MCF 10A (cell line): ENCODE measurements around the gene CENPV. TPM values are rescaled to one million over a fixed set of nuclear protein-coding genes. Genes with fewer than 3 reads are reported as not detected.

Experiments
- BruUV-seq: library from RNA; stranded (reverse); fragments of 400-500 nt; replicated peaks from 2 replicates; lab custom pipeline; 2021; lab: Mats Ljungman, UMichigan
- CTCF ChIA-PET: fragments of 300-600 bp; sonication (Branson Sonifier 250); formaldehyde crosslinking; extraction: SDS; loops from one replicate; lab custom pipeline; 2021; ENCODE audit warnings: antibody characterized with exemption, inconsistent platforms; lab: Yijun Ruan, JAX
- POLR2A ChIA-PET: fragments of 300-600, 350-650 bp; sonication (Branson Sonifier 250); formaldehyde crosslinking; extraction: SDS; loops from one replicate; lab custom pipeline; 2020; ENCODE audit warnings: antibody characterized with exemption, inconsistent platforms; lab: Yijun Ruan, JAX
- DNase-seq: peaks from one replicate; pipeline ENCODE4 v3.0.0-alpha.2; 2018; ENCODE audit not compliant: unreplicated experiment
- H3K27ac Mint-ChIP-seq: one replicate; pipeline ENCODE4 v1.8.0; 2022; ENCODE audit warnings: mild to moderate bottlenecking, low read depth, mixed read lengths; ENCODE audit not compliant: unreplicated experiment
- H3K27me3 Mint-ChIP-seq: one replicate; pipeline ENCODE4 v1.8.0; 2022; ENCODE audit warnings: mixed read lengths; ENCODE audit not compliant: insufficient read depth, unreplicated experiment
- H3K36me3 Mint-ChIP-seq: one replicate; pipeline ENCODE4 v1.8.0; 2022; ENCODE audit warnings: mild to moderate bottlenecking, moderate library complexity, mixed read lengths; ENCODE audit not compliant: insufficient read depth, unreplicated experiment
- H3K4me1 Mint-ChIP-seq: one replicate; pipeline ENCODE4 v1.8.0; 2022; ENCODE audit warnings: mixed read lengths; ENCODE audit not compliant: insufficient read depth, unreplicated experiment
- H3K4me3 Mint-ChIP-seq: one replicate; pipeline ENCODE4 v1.8.0; 2022; ENCODE audit warnings: mild to moderate bottlenecking, moderate library complexity, mixed read lengths; ENCODE audit not compliant: unreplicated experiment
- H3K9me3 Mint-ChIP-seq: one replicate; pipeline ENCODE4 v1.8.0; 2022; ENCODE audit warnings: mixed read lengths; ENCODE audit not compliant: unreplicated experiment
- CTCF ChIP-seq: fragments of 200-600 bp; IDR thresholded peaks from one replicate; pipeline ENCODE4 v1.8.0; 2022; ENCODE audit warnings: antibody characterized with exemption, mild to moderate bottlenecking; ENCODE audit not compliant: unreplicated experiment
- intact Hi-C: fragments of 100-400 bp; cut with micrococcal nuclease; formaldehyde crosslinking; loops from 2 replicates; pipeline ENCODE4 v1.14.1; 2022
- total RNA-seq: library from RNA; stranded (reverse); gene quantifications from 2 replicates; pipeline ENCODE4 v1.2.3, GENCODE V29; 2022

CENPV gene
- total RNA-seq, 1 experiment from 2014 or later, result 22.4 TPM

GRCh38 chr17:16378636-16379282, 25.5 kb upstream of the CENPV start:
- intact Hi-C loops, result no loop called here
- no TSS peak for BruUV-seq
- TF ChIP-seq CTCF, result no peak
- H3K27me3 Mint-ChIP-seq, result no peaks in the 10 kb centered on the region
- peaks cover 34% of the 10 kb centered on the region for H3K36me3 Mint-ChIP-seq
- peaks cover 35% of the 10 kb centered on the region for H3K4me1 Mint-ChIP-seq
- CTCF ChIA-PET, result interaction anchor here (0.6 to 8.0 kb wide), 6 partner anchors 14 to 522 kb away, joined by 3 to 64 read pairs (median 3); no protein-coding TSS in a partner anchor
- POLR2A ChIA-PET, result interaction anchor here (0.5 to 7.7 kb wide), 22 partner anchors 9 to 1458 kb away, joined by 3 to 238 read pairs (median 4); partner anchors contain the start of genes CENPV, NCOR1, PIGL and SREBF1
- H3K4me3 Mint-ChIP-seq, result peak overlapping the region; percentile 3
- H3K27ac Mint-ChIP-seq, result peak overlapping the region; percentile 78
- peak; percentile 70 for DNase-seq
- no peaks in the 10 kb centered on the region for H3K9me3 Mint-ChIP-seq

- DNase-seq, result peak; percentile 74
These were observed 24.7 kb upstream of the CENPV start for GRCh38 chr17:16377941-16378341.

GRCh38 chr17:16374146-16374938, 21.1 kb upstream of the CENPV start:
- no peak for TF ChIP-seq CTCF
- Mint-ChIP-seq H3K4me1 (peaks cover 26% of the 10 kb centered on the region), H3K36me3 (no peaks in the 10 kb centered on the region), H3K27me3 (no peaks in the 10 kb centered on the region), H3K4me3 (no peak overlapping the region), H3K27ac (peak overlapping the region; percentile 67), H3K9me3 (no peaks in the 10 kb centered on the region)
- ChIA-PET POLR2A (interaction anchor here (0.7 to 4.0 kb wide), 7 partner anchors 8 to 278 kb away, joined by 3 to 36 read pairs (median 4); partner anchors contain the start of gene PIGL), CTCF (interaction anchor here (0.6 to 8.0 kb wide), 6 partner anchors 10 to 165 kb away, joined by 3 to 64 read pairs (median 5); no protein-coding TSS in a partner anchor)
- intact Hi-C loops, result no loop called here
- peak; percentile 87 for DNase-seq
- no TSS peak for BruUV-seq

More at GRCh38 chr17:16377941-16378341, 24.7 kb upstream of the CENPV start:
- TF ChIP-seq CTCF, result no peak
- CTCF ChIA-PET, result interaction anchor here (1.2 to 8.0 kb wide), 2 partner anchors 14 to 28 kb away, joined by 3 to 64 read pairs; no protein-coding TSS in a partner anchor
- H3K9me3 Mint-ChIP-seq, result no peaks in the 10 kb centered on the region
- intact Hi-C loops, result no loop called here
- BruUV-seq, result no TSS peak
- peak overlapping the region; percentile 78 for H3K27ac Mint-ChIP-seq
- POLR2A ChIA-PET, result interaction anchor here (0.5 to 7.7 kb wide), 21 partner anchors 8 to 1459 kb away, joined by 3 to 238 read pairs (median 4); partner anchors contain the start of genes CENPV, NCOR1, PIGL and SREBF1
- no peaks in the 10 kb centered on the region for H3K27me3 Mint-ChIP-seq
- peaks cover 25% of the 10 kb centered on the region for H3K36me3 Mint-ChIP-seq
- peak overlapping the region; percentile 3 for H3K4me3 Mint-ChIP-seq
- peaks cover 36% of the 10 kb centered on the region for H3K4me1 Mint-ChIP-seq
